NB4 (cell line): Measurements from ENCODE around the gene EDIL3.

Experiments
- TF ChIP-seq, protein P1 (sequence below): IDR thresholded peaks from one replicate; pipeline ENCODE4 v1.5.1; 2012; ENCODE audit warnings: low read depth, low read length
- TF ChIP-seq, protein P2 (sequence below): IDR thresholded peaks from 2 replicates; pipeline ENCODE4 v1.6.1; 2011; ENCODE audit warnings: low read depth, low read length

DNA sequence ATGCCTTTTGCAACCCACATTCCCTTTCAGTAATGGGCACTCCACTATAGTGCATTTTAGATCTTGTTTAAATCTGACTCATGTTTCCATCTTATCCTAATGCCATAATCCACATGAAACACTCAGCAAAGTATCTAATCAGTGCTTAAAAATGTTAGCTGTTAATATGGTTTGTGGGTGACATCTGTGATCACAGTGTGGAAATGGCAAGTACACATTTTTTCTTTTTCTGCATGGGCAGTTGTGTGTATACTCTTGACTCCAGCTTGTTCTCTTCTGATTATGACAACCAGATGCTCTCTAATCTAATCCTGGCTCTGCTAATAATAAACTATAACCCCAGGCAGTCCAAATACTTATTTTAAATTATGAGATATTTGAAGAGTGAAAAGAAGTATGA lies 103.3 kb downstream of the EDIL3 start:
- TF ChIP-seq, protein P1, sequence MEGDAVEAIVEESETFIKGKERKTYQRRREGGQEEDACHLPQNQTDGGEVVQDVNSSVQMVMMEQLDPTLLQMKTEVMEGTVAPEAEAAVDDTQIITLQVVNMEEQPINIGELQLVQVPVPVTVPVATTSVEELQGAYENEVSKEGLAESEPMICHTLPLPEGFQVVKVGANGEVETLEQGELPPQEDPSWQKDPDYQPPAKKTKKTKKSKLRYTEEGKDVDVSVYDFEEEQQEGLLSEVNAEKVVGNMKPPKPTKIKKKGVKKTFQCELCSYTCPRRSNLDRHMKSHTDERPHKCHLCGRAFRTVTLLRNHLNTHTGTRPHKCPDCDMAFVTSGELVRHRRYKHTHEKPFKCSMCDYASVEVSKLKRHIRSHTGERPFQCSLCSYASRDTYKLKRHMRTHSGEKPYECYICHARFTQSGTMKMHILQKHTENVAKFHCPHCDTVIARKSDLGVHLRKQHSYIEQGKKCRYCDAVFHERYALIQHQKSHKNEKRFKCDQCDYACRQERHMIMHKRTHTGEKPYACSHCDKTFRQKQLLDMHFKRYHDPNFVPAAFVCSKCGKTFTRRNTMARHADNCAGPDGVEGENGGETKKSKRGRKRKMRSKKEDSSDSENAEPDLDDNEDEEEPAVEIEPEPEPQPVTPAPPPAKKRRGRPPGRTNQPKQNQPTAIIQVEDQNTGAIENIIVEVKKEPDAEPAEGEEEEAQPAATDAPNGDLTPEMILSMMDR: no peak
- TF ChIP-seq, protein P2, sequence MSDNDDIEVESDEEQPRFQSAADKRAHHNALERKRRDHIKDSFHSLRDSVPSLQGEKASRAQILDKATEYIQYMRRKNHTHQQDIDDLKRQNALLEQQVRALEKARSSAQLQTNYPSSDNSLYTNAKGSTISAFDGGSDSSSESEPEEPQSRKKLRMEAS: no peak
